ENCODE measurements around the gene ZNF474. TPM values are rescaled to one million over a fixed set of nuclear protein-coding genes. Genes with fewer than 3 reads are reported as not detected.
A peak's percentile ranks its signal among the peaks of the same experiment; 100 is the strongest.

ZNF474 gene
- total RNA-seq, 1 donor from 2014 or later: 1.3 TPM

GRCh38 chr5:122145906-122146305, 16.6 kb downstream of the ZNF474 start:
- H3K27ac ChIP-seq: peak overlapping the region; percentile 16
- peaks cover 11% of the 10 kb centered on the region for H3K4me1 ChIP-seq
- H3K9me3 Mint-ChIP-seq: no peaks in the 10 kb centered on the region
- H3K27me3 ChIP-seq: no peaks in the 10 kb centered on the region
- DNase-seq (ENCODE audit: low spot score): peak; percentile 56
- H2AFZ ChIP-seq (replicated peaks): no peak overlapping the region
- H3K36me3 ChIP-seq: no peaks in the 10 kb centered on the region
- no peaks in the 10 kb centered on the region for H3K79me2 ChIP-seq (ENCODE audit: low read depth)
- peak overlapping the region; percentile 77 for H3K27ac Mint-ChIP-seq
- no peaks in the 10 kb centered on the region for H4K20me1 ChIP-seq (ENCODE audit: low read depth)
- no peak overlapping the region for H3K9ac ChIP-seq
- no peak overlapping the region for H3K4me3 Mint-ChIP-seq
- H3K36me3 Mint-ChIP-seq: no peaks in the 10 kb centered on the region
- TF ChIP-seq EZH2 (IDR thresholded peaks at IDR 0.05): no peak
- no peak for TF ChIP-seq EZH2phosphoT487 (IDR thresholded peaks at IDR 0.05)
- TF ChIP-seq CTCF (IDR thresholded peaks at IDR 0.05): no peak
- no peak overlapping the region for H3K4me3 ChIP-seq
- peak overlapping the region; percentile 54 for H3K4me2 ChIP-seq
- peaks cover 37% of the 10 kb centered on the region for H3K4me1 Mint-ChIP-seq
- no peaks in the 10 kb centered on the region for H3K9me3 ChIP-seq (ENCODE audit: low read depth)
- H3F3A ChIP-seq (ENCODE audit: low read depth): no peaks in the 10 kb centered on the region
- no peaks in the 10 kb centered on the region for H3K27me3 Mint-ChIP-seq (ENCODE audit: insufficient read depth, low read depth)

DNA sequence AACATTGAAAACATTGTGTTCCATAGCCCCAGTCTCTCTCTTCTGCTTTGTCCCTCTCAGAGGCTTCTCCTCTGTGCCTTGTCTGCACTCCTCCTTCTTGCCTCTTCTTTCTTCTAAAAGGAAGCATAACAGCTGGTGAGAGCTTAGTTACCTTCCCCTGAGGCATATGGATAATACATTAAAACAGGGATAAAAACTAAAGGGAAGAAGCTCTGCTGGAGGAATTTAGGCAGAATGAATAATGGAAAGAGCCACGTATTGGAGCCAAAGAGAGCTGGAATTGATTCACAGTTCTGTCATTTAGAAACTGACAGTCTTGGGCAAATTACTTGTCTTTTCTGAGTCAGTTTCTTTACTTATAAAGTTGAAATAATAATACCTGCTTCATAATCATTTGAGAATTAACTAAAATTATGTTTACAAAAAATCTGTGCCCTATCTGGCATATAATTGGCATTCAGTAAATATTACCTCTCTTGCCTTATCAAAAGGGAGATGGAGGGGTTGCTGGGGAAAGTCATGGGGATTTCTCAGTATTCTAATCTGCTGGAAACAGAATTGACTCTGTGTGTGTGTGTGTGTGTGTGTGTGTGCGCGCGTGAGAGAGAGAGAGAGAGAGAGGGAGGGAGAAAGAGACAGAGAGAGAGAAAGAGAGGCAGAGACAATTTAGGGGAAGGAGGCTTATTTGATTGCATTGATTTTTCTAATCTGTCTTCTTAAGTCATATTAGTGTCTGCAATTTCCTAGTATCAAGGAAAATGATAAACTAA, 20.2 kb downstream of the ZNF474 start:
- no peaks in the 10 kb centered on the region for H3K27me3 ChIP-seq
- H2AFZ ChIP-seq (replicated peaks): no peak overlapping the region
- Mint-ChIP-seq H3K4me3 (no peak overlapping the region), H3K27me3 (ENCODE audit: insufficient read depth, low read depth) (no peaks in the 10 kb centered on the region), H3K27ac (no peak overlapping the region), H3K36me3 (no peaks in the 10 kb centered on the region), H3K4me1 (peaks cover 49% of the 10 kb centered on the region), H3K9me3 (no peaks in the 10 kb centered on the region)
- H4K20me1 ChIP-seq (ENCODE audit: low read depth): no peaks in the 10 kb centered on the region
- no peak overlapping the region for H3K27ac ChIP-seq
- no peak overlapping the region for H3K9ac ChIP-seq
- TF ChIP-seq EZH2phosphoT487 (IDR thresholded peaks at IDR 0.05): no peak
- DNase-seq (ENCODE audit: low spot score): no peak
- H3F3A ChIP-seq (ENCODE audit: low read depth): no peaks in the 10 kb centered on the region
- H3K4me3 ChIP-seq: no peak overlapping the region
- H3K36me3 ChIP-seq: no peaks in the 10 kb centered on the region
- H3K79me2 ChIP-seq (ENCODE audit: low read depth): no peaks in the 10 kb centered on the region
- H3K9me3 ChIP-seq (ENCODE audit: low read depth): no peaks in the 10 kb centered on the region
- H3K4me1 ChIP-seq: peaks cover 11% of the 10 kb centered on the region
- H3K4me2 ChIP-seq: no peak overlapping the region

GRCh38 chr5:122150215-122150614, 20.9 kb downstream of the ZNF474 start:
- Histone ChIP-seq H4K20me1 (ENCODE audit: low read depth) (no peaks in the 10 kb centered on the region), H3K36me3 (no peaks in the 10 kb centered on the region), H3K27me3 (no peaks in the 10 kb centered on the region), H3K4me2 (no peak overlapping the region), H2AFZ (replicated peaks) (no peak overlapping the region), H3K4me3 (no peak overlapping the region), H3K79me2 (ENCODE audit: low read depth) (no peaks in the 10 kb centered on the region), H3K9me3 (ENCODE audit: low read depth) (no peaks in the 10 kb centered on the region), H3F3A (ENCODE audit: low read depth) (no peaks in the 10 kb centered on the region), H3K27ac (no peak overlapping the region), H3K4me1 (peaks cover 11% of the 10 kb centered on the region), H3K9ac (no peak overlapping the region)
- no peaks in the 10 kb centered on the region for H3K27me3 Mint-ChIP-seq (ENCODE audit: insufficient read depth, low read depth)
- no peak for DNase-seq (ENCODE audit: low spot score)
- H3K36me3 Mint-ChIP-seq: no peaks in the 10 kb centered on the region
- no peak overlapping the region for H3K4me3 Mint-ChIP-seq
- H3K4me1 Mint-ChIP-seq: peaks cover 43% of the 10 kb centered on the region
- H3K27ac Mint-ChIP-seq: no peak overlapping the region
- H3K9me3 Mint-ChIP-seq: no peaks in the 10 kb centered on the region
- no peak for TF ChIP-seq EZH2phosphoT487 (IDR thresholded peaks at IDR 0.05)
- TF ChIP-seq CTCF (IDR thresholded peaks at IDR 0.05): no peak
- TF ChIP-seq EZH2 (IDR thresholded peaks at IDR 0.05): no peak

DNA sequence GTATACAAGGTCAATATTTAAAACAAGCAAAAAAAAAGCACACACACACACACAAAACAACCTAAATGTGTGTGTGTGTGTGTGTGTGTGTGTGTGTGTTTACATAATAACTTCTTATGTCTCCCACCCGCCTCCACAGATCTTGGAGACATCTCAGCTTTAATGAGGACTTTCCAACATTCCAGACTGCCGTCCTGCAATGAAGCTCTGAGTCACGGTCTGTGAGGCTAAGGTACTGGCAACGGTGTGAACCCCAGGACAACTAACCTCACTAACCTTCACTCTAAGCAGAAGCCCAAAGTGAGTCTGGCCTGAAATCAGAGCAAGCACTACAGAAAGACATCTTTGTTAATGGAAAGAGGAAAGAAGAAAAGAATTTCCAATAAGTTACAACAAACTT, 22.3 kb downstream of the ZNF474 start:
- no peak overlapping the region for H3K4me3 Mint-ChIP-seq
- H2AFZ ChIP-seq (replicated peaks): no peak overlapping the region
- H3K4me2 ChIP-seq: no peak overlapping the region
- no peaks in the 10 kb centered on the region for H3K9me3 ChIP-seq (ENCODE audit: low read depth)
- H3K79me2 ChIP-seq (ENCODE audit: low read depth): no peaks in the 10 kb centered on the region
- H3K27me3 Mint-ChIP-seq (ENCODE audit: insufficient read depth, low read depth): no peaks in the 10 kb centered on the region
- no peak overlapping the region for H3K9ac ChIP-seq
- peak overlapping the region; percentile 71 for H3K27ac Mint-ChIP-seq
- no peaks in the 10 kb centered on the region for H3K36me3 ChIP-seq
- no peaks in the 10 kb centered on the region for H3K27me3 ChIP-seq
- no peaks in the 10 kb centered on the region for H3K36me3 Mint-ChIP-seq
- no peaks in the 10 kb centered on the region for H3K4me1 ChIP-seq
- H3K27ac ChIP-seq: no peak overlapping the region
- no peak overlapping the region for H3K4me3 ChIP-seq
- TF ChIP-seq EZH2 (IDR thresholded peaks at IDR 0.05): no peak
- TF ChIP-seq CTCF (IDR thresholded peaks at IDR 0.05): no peak
- no peak for TF ChIP-seq EZH2phosphoT487 (IDR thresholded peaks at IDR 0.05)
- peaks cover 32% of the 10 kb centered on the region for H3K4me1 Mint-ChIP-seq
- no peak for DNase-seq (ENCODE audit: low spot score)
- H4K20me1 ChIP-seq (ENCODE audit: low read depth): no peaks in the 10 kb centered on the region
- no peaks in the 10 kb centered on the region for H3K9me3 Mint-ChIP-seq
- no peaks in the 10 kb centered on the region for H3F3A ChIP-seq (ENCODE audit: low read depth)
